OCI-LY7 (cell line): ENCODE measurements around the gene PARD6G. TPM values are rescaled to one million over a fixed set of nuclear protein-coding genes. Genes with fewer than 3 reads are reported as not detected.

Source experiments
- BruUV-seq: library from RNA; stranded (reverse); fragments of 400-500 nt; replicated peaks from 2 replicates; lab custom pipeline; 2021; lab: Mats Ljungman, UMichigan
- CTCF ChIA-PET: fragments of 300-600 bp; sonication (Branson Sonifier 250); formaldehyde crosslinking; loops from one replicate; lab custom pipeline; 2022; ENCODE audit warnings: antibody characterized with exemption; ENCODE audit not compliant: unreplicated experiment; lab: Charles Lee
- POLR2A ChIA-PET: fragments of 300-600 bp; sonication (Branson Sonifier 250); formaldehyde crosslinking; loops from one replicate; lab custom pipeline; 2022; ENCODE audit warnings: antibody characterized with exemption; lab: Charles Lee
- DNase-seq: peaks from one replicate; pipeline ENCODE4 v3.0.0-alpha.2; 2015; ENCODE audit warnings: low spot score
- H2AFZ ChIP-seq: fragments of 200-600 bp; sonication (generic), shearing (Covaris generic); 2 replicates; pipeline ENCODE4 v1.6.1; 2014; ENCODE audit warnings: mild to moderate bottlenecking, antibody characterized with exemption, low read length, moderate library complexity
- H3K27ac ChIP-seq: fragments of 200-600 bp; sonication (generic); 2 replicates; pipeline ENCODE4 v1.5.1; 2014; ENCODE audit warnings: mixed run types, low read depth, mild to moderate bottlenecking, moderate library complexity, low read length, inconsistent platforms; ENCODE audit not compliant: poor library complexity, severe bottlenecking
- H3K36me3 ChIP-seq: fragments of 200-600 bp; sonication (generic); 2 replicates; pipeline ENCODE4 v1.6.1; 2014; ENCODE audit warnings: mild to moderate bottlenecking, antibody characterized with exemption, low read length, moderate library complexity, mixed read lengths; ENCODE audit not compliant: insufficient read depth
- H3K4me1 ChIP-seq: fragments of 200-600 bp; sonication (generic); 2 replicates; pipeline ENCODE4 v1.5.1; 2014; ENCODE audit warnings: mild to moderate bottlenecking, low read length; ENCODE audit not compliant: insufficient read depth, poor library complexity, severe bottlenecking
- H3K4me2 ChIP-seq: fragments of 200-600 bp; sonication (generic); 2 replicates; pipeline ENCODE4 v1.6.1; 2014; ENCODE audit warnings: mild to moderate bottlenecking, low read length
- H3K4me3 ChIP-seq: fragments of 200-600 bp; sonication (generic); 2 replicates; pipeline ENCODE4 v1.5.1; 2014; ENCODE audit warnings: mild to moderate bottlenecking, low read depth, low read length; ENCODE audit not compliant: poor library complexity, severe bottlenecking
- H3K79me2 ChIP-seq: fragments of 200-600 bp; sonication (generic); 2 replicates; pipeline ENCODE4 v1.6.1; 2016; ENCODE audit warnings: low read depth, mild to moderate bottlenecking, low read length, moderate library complexity, mixed read lengths; ENCODE audit not compliant: insufficient read depth
- H3K9me2 ChIP-seq: fragments of 200-600 bp; sonication (generic); 2 replicates; pipeline ENCODE4 v1.6.1; 2016; ENCODE audit warnings: mild to moderate bottlenecking, low read length, mixed read lengths; ENCODE audit not compliant: insufficient read depth
- H3K9me3 ChIP-seq: fragments of 200-600 bp; sonication (generic); 2 replicates; pipeline ENCODE4 v1.6.1; 2014; ENCODE audit warnings: mild to moderate bottlenecking, mixed run types, low read length, mixed read lengths
- H4K20me1 ChIP-seq: fragments of 200-600 bp; sonication (generic); 2 replicates; pipeline ENCODE4 v1.6.1; 2014; ENCODE audit warnings: mild to moderate bottlenecking, antibody characterized with exemption, low read length, moderate library complexity, mixed read lengths; ENCODE audit not compliant: insufficient read depth
- CTCF ChIP-seq: fragments of 200-600 bp; sonication (generic); conservative IDR thresholded peaks from 2 replicates; pipeline ENCODE4 v1.5.1; 2014; ENCODE audit warnings: mild to moderate bottlenecking, antibody characterized with exemption, low read length, moderate library complexity, mixed read lengths
- EZH2phosphoT487 ChIP-seq: fragments of 200-600 bp; sonication (generic); IDR thresholded peaks from 2 replicates; pipeline ENCODE4 v1.6.1; 2018; ENCODE audit warnings: low read depth, borderline replicate concordance, mild to moderate bottlenecking, mixed run types, antibody characterized with exemption, low read length, moderate library complexity, mixed read lengths
- intact Hi-C: fragments of 100-400 bp; cut with micrococcal nuclease; formaldehyde crosslinking; loops from one replicate; pipeline ENCODE4 v1.10.0; 2022; ENCODE audit not compliant: unreplicated experiment
- total RNA-seq, 2 experiments: library from RNA; depleted of rRNA in 1 of 2; stranded (reverse); fragments of >200 nt in 1 of 2; shearing (Covaris generic) in 1 of 2; gene quantifications; 2 replicates each; pipeline ENCODE4 v1.2.3, GENCODE V29; 2014 to 2022

The PARD6G gene
- total RNA-seq, 2 experiments from 2014 or later = 0.03 TPM; not detected in 1

- H3K9me3 ChIP-seq = no peaks in the 10 kb centered on the region
- H3K4me1 ChIP-seq = no peaks in the 10 kb centered on the region
- no peaks in the 10 kb centered on the region for H4K20me1 ChIP-seq
- H3K4me2 ChIP-seq = no peak overlapping the region
- POLR2A ChIA-PET = interaction anchor here (0.6 kb wide), 1 partner anchor 304 kb away, joined by 3 read pairs; no protein-coding TSS in a partner anchor
- intact Hi-C loops = no loop called here
- no peak overlapping the region for H3K27ac ChIP-seq
- TF ChIP-seq CTCF (no peak), EZH2phosphoT487 (no peak)
- H3K36me3 ChIP-seq = no peaks in the 10 kb centered on the region
- H3K4me3 ChIP-seq = no peak overlapping the region
- DNase-seq = no peak
- H3K79me2 ChIP-seq = no peaks in the 10 kb centered on the region
- CTCF ChIA-PET = no interaction called here
- no TSS peak for BruUV-seq
- H2AFZ ChIP-seq = no peak overlapping the region
- no peaks in the 10 kb centered on the region for H3K9me2 ChIP-seq
These were observed 2.2 kb downstream of the PARD6G start for GRCh38 chr18:80244956-80245730.

GRCh38 chr18:80244167-80244566 lies 3.1 kb downstream of the PARD6G start:
- ChIA-PET POLR2A (no interaction called here), CTCF (no interaction called here)
- intact Hi-C loops = no loop called here
- Histone ChIP-seq H2AFZ (no peak overlapping the region), H3K9me2 (no peaks in the 10 kb centered on the region), H3K4me2 (no peak overlapping the region), H3K36me3 (no peaks in the 10 kb centered on the region), H3K79me2 (no peaks in the 10 kb centered on the region), H3K4me1 (no peaks in the 10 kb centered on the region), H4K20me1 (no peaks in the 10 kb centered on the region), H3K27ac (no peak overlapping the region), H3K9me3 (no peaks in the 10 kb centered on the region), H3K4me3 (no peak overlapping the region)
- no peak for TF ChIP-seq CTCF
- TF ChIP-seq EZH2phosphoT487 = no peak
- no peak for DNase-seq
- no TSS peak for BruUV-seq

GRCh38 chr18:80243204-80243603 lies 4.1 kb downstream of the PARD6G start:
- no TSS peak for BruUV-seq
- no peak for TF ChIP-seq CTCF

More at GRCh38 chr18:80243204-80243603, 4.1 kb downstream of the PARD6G start:
- Histone ChIP-seq H3K4me2 (no peak overlapping the region), H3K9me3 (no peaks in the 10 kb centered on the region), H3K79me2 (no peaks in the 10 kb centered on the region), H3K36me3 (no peaks in the 10 kb centered on the region), H3K27ac (no peak overlapping the region), H2AFZ (no peak overlapping the region), H4K20me1 (no peaks in the 10 kb centered on the region), H3K4me1 (no peaks in the 10 kb centered on the region), H3K4me3 (no peak overlapping the region), H3K9me2 (no peaks in the 10 kb centered on the region)
- ChIA-PET CTCF (no interaction called here), POLR2A (no interaction called here)
- no peak for DNase-seq
- intact Hi-C loops = no loop called here
